PC-9 (cell line): Measurements from ENCODE around the gene CUL3. TPM values are rescaled to one million over a fixed set of nuclear protein-coding genes. Genes with fewer than 3 reads are reported as not detected.

Source experiments
- BruUV-seq: library from RNA; stranded (reverse); fragments of 400-500 nt; replicated peaks from 2 replicates; lab custom pipeline; 2021; lab: Mats Ljungman, UMichigan
- CTCF ChIA-PET: fragments of 300-600 bp; sonication (Branson Sonifier 250); formaldehyde crosslinking; loops from one replicate; lab custom pipeline; 2022; ENCODE audit warnings: antibody characterized with exemption; lab: Charles Lee
- POLR2A ChIA-PET: fragments of 300-600 bp; sonication (Branson Sonifier 250); formaldehyde crosslinking; loops from one replicate; lab custom pipeline; 2022; ENCODE audit warnings: antibody characterized with exemption; ENCODE audit not compliant: unreplicated experiment; lab: Charles Lee
- DNase-seq, 2 experiments: peaks; one replicate each; pipeline versions ENCODE4 v3.0.0 to v3.0.0-alpha.2; 2015 to 2022; ENCODE audit warnings: mixed read lengths in 1 of 2
- H2AFZ ChIP-seq: fragments of 200-600 bp; sonication (generic); 2 replicates; pipeline ENCODE4 v1.8.1; 2017; ENCODE audit warnings: antibody characterized with exemption
- H3F3A ChIP-seq: fragments of 200-600 bp; sonication (generic); 2 replicates; pipeline ENCODE4 v1.8.1; 2017; ENCODE audit warnings: antibody characterized with exemption, mild to moderate bottlenecking, low read depth; ENCODE audit not compliant: insufficient read depth
- H3K27ac ChIP-seq: fragments of 200-600 bp; sonication (generic); 2 replicates; pipeline ENCODE4 v1.6.1; 2016; ENCODE audit warnings: mixed run types
- H3K27me3 ChIP-seq: fragments of 200-600 bp; sonication (generic); 2 replicates; pipeline ENCODE4 v1.6.1; 2016; ENCODE audit warnings: low read depth, mixed run types; ENCODE audit not compliant: insufficient read depth
- H3K36me3 ChIP-seq: fragments of 200-600 bp; sonication (generic); 2 replicates; pipeline ENCODE4 v1.6.1; 2016; ENCODE audit warnings: low read depth, mixed run types
- H3K4me1 ChIP-seq: fragments of 200-600 bp; sonication (generic); replicated peaks from 2 replicates; pipeline ENCODE4 v1.6.1; 2016; ENCODE audit warnings: mixed run types; ENCODE audit not compliant: insufficient read depth
- H3K4me2 ChIP-seq: fragments of 200-600 bp; sonication (generic); 2 replicates; pipeline ENCODE4 v1.6.1; 2017; ENCODE audit warnings: mixed run types
- H3K4me3 ChIP-seq: fragments of 200-600 bp; sonication (generic); 2 replicates; pipeline ENCODE4 v1.6.1; 2016; ENCODE audit warnings: mixed run types
- H3K79me2 ChIP-seq: fragments of 200-600 bp; sonication (generic); 2 replicates; pipeline ENCODE4 v1.6.1; 2017; ENCODE audit warnings: low read depth, mixed run types
- H3K9me2 ChIP-seq: fragments of 200-600 bp; sonication (generic); 2 replicates; pipeline ENCODE4 v1.8.1; 2017; ENCODE audit warnings: mild to moderate bottlenecking; ENCODE audit not compliant: insufficient read depth
- H3K9me3 ChIP-seq: fragments of 200-600 bp; sonication (generic); 2 replicates; pipeline ENCODE4 v1.8.1; 2016; ENCODE audit warnings: low read depth; ENCODE audit not compliant: insufficient read depth
- H4K20me1 ChIP-seq: fragments of 200-600 bp; sonication (generic); 2 replicates; pipeline ENCODE4 v1.8.1; 2017; ENCODE audit not compliant: insufficient read depth
- CTCF ChIP-seq: fragments of 200-600 bp; sonication (generic); conservative IDR thresholded peaks from 2 replicates; pipeline ENCODE4 v1.6.1; 2017; ENCODE audit warnings: mixed run types, antibody characterized with exemption, mild to moderate bottlenecking, moderate library complexity
- EZH2 ChIP-seq: fragments of 200-600 bp; sonication (generic); IDR thresholded peaks from 2 replicates; pipeline ENCODE4 v1.8.0; 2017; ENCODE audit warnings: antibody characterized with exemption, low read depth
- intact Hi-C: fragments of 100-400 bp; cut with micrococcal nuclease; formaldehyde crosslinking; loops from one replicate; pipeline ENCODE4 v1.10.0; 2022; ENCODE audit not compliant: unreplicated experiment
- total RNA-seq: library from RNA; stranded (reverse); gene quantifications from 2 replicates; pipeline ENCODE4 v1.2.3, GENCODE V29; 2021

CUL3 gene
- total RNA-seq, 1 experiment from 2014 or later = 200 TPM

DNA sequence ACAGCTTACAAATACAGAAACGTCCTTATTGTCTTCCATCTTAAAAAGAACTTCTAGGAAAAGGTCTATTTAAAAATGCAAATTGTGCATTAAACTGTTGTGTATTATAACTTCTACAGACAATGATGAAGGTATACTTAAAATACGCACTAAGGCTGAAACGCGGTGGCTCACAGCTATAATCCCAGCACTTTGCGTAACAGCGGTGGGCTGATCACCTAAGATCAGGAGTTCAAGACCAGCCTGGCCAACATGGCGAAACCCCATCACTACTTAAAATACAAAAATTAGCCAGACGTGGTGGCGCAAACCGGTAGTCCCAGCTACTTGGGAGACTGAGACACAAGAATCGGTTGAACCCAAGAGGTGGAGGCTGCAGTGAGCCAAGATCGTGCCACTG is 4.9 kb downstream of the CUL3 start:
- H3K79me2 ChIP-seq = peaks cover 95% of the 10 kb centered on the region
- ChIA-PET POLR2A (no interaction called here), CTCF (no interaction called here)

GRCh38 chr2:224579411-224579810 is 5.8 kb downstream of the CUL3 start:
- Histone ChIP-seq H3K4me2 (peak overlapping the region; percentile 7), H3K4me1 (peaks cover 66% of the 10 kb centered on the region), H2AFZ (no peak overlapping the region), H3K36me3 (peaks cover 34% of the 10 kb centered on the region), H3F3A (peaks cover 8% of the 10 kb centered on the region; the same call in 1 of the 2 replicates), H3K9me2 (no peaks in the 10 kb centered on the region), H3K79me2 (peaks cover 100% of the 10 kb centered on the region), H3K27ac (peak overlapping the region; percentile 8; the same call in 1 of the 2 replicates), H3K27me3 (no peaks in the 10 kb centered on the region), H4K20me1 (peaks cover 98% of the 10 kb centered on the region), H3K4me3 (no peak overlapping the region), H3K9me3 (no peaks in the 10 kb centered on the region)
- BruUV-seq = no TSS peak
- ChIA-PET CTCF (interaction anchor here (0.5 to 0.8 kb wide), 4 partner anchors 150 to 618 kb away, joined by 3 to 4 read pairs (median 4); no protein-coding TSS in a partner anchor), POLR2A (interaction anchor here (0.6 kb wide), 2 partner anchors 9 to 68 kb away, joined by 5 read pairs; no protein-coding TSS in a partner anchor)
- intact Hi-C loops = no loop called here
- no peak for DNase-seq
- TF ChIP-seq EZH2 (no peak), CTCF (no peak)

More for the DNA sequence above, 4.9 kb downstream of the CUL3 start:
- no peak for DNase-seq
- peaks cover 90% of the 10 kb centered on the region for H4K20me1 ChIP-seq
- no peaks in the 10 kb centered on the region for H3K9me2 ChIP-seq
- H3K36me3 ChIP-seq = peaks cover 34% of the 10 kb centered on the region
- no peak overlapping the region for H2AFZ ChIP-seq
- peaks cover 8% of the 10 kb centered on the region; the same call in 1 of the 2 replicates for H3F3A ChIP-seq
- no TSS peak for BruUV-seq
- peaks cover 61% of the 10 kb centered on the region for H3K4me1 ChIP-seq
- peak overlapping the region; percentile 7 for H3K4me2 ChIP-seq
- H3K4me3 ChIP-seq = no peak overlapping the region
- H3K27me3 ChIP-seq = no peaks in the 10 kb centered on the region
- no peaks in the 10 kb centered on the region for H3K9me3 ChIP-seq
- intact Hi-C loops = loop anchor here (10.0 kb wide), 1 partner anchor 635 kb away; the partner anchor contains the start of gene WDFY1
- no peak for TF ChIP-seq EZH2
- TF ChIP-seq CTCF = no peak
- no peak overlapping the region for H3K27ac ChIP-seq

DNA sequence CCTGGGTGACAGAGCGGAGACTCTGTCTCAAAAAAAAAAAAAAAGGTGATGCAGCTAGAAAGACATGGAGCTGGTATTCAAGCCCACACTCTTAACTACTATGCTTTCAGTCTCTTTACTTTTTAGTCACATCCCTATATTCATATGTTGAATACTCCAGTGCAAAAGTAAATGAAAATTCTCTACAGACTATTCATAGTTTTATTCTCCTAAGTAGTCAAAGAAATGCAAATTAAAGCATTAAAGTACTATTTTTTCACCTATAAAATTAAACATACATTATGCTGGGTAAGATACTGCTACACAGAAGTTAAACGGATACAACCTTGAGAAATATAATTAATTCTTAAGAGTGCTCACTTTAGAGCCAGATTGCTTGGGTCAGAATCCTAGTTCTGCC is 7.6 kb downstream of the CUL3 start:
- H3K27ac ChIP-seq = 0 out of 2 replicates have a peak overlapping the region, but pooled peaks have one; percentile 4
- H3K4me2 ChIP-seq = no peak overlapping the region
- no peaks in the 10 kb centered on the region for H3K27me3 ChIP-seq
- TF ChIP-seq CTCF (no peak), EZH2 (no peak)
- H3F3A ChIP-seq = peaks cover 8% of the 10 kb centered on the region; the same call in 1 of the 2 replicates
- no peaks in the 10 kb centered on the region for H3K9me3 ChIP-seq
- H3K36me3 ChIP-seq = peaks cover 40% of the 10 kb centered on the region
- intact Hi-C loops = no loop called here
- ChIA-PET CTCF (no interaction called here), POLR2A (no interaction called here)
- H3K4me3 ChIP-seq = no peak overlapping the region
- H3K79me2 ChIP-seq = peaks cover 100% of the 10 kb centered on the region
- H2AFZ ChIP-seq = no peak overlapping the region
- peaks cover 98% of the 10 kb centered on the region for H4K20me1 ChIP-seq
- no peak for DNase-seq
- BruUV-seq = no TSS peak
- no peaks in the 10 kb centered on the region for H3K9me2 ChIP-seq
- peaks cover 55% of the 10 kb centered on the region for H3K4me1 ChIP-seq
